ENCODE results near the gene FAM185A. TPM values are rescaled to one million over a fixed set of nuclear protein-coding genes. Genes with fewer than 3 reads are reported as not detected.
"Not testable (repeated sequence)": the region's sequence is repeated elsewhere in the genome, so short reads cannot be mapped to it uniquely, and the experiment has no call there.

Gene FAM185A
- total and polyA plus RNA-seq, 9 of the 15 experiments (the other 6 are each of a cell fraction or from before 2014, with no cell fraction given): 1.7 to 17.4 (median 10.6) TPM

- H3K36me3 ChIP-seq (ENCODE audit: control insufficient read depth, insufficient read depth, low read length); H2AFZ ChIP-seq (ENCODE audit: low read depth, low read length); H3K4me3 ChIP-seq; intact Hi-C loops (cut with micrococcal nuclease); H4K20me1 ChIP-seq (replicated peaks; ENCODE audit: control insufficient read depth, insufficient read depth, low read length); H3K9ac ChIP-seq (ENCODE audit: insufficient read depth in 1 of 2, low read depth in 2 of 2, low read length in 2 of 2); H3K27ac ChIP-seq (ENCODE audit: extremely low read depth, low read depth, low read length); H3K4me1 ChIP-seq (replicated peaks in 1 of 2; ENCODE audit: control insufficient read depth in 2 of 2, insufficient read depth in 2 of 2, low read length in 2 of 2); CTCF ChIA-PET (ENCODE audit: low intra/inter-chr PET ratio); DNase-seq (ENCODE audit: extremely low read depth in 1 of 4, low spot score in 3 of 4); in situ Hi-C loops (cut with MboI); H3K4me2 ChIP-seq (ENCODE audit: insufficient read depth, low read length); POLR2A ChIA-PET; H3K9me1 ChIP-seq (ENCODE audit: control insufficient read depth, insufficient read depth, low read length); BruUV-seq (replicated peaks); H3K9me3 ChIP-seq (replicated peaks; ENCODE audit: control insufficient read depth, insufficient read depth, low read depth, low read length); FAIRE-seq; H3K27me3 ChIP-seq (ENCODE audit: control insufficient read depth in 2 of 2, insufficient read depth in 2 of 2, low read length in 2 of 2); ATAC-seq; H3K79me2 ChIP-seq (ENCODE audit: control insufficient read depth, insufficient read depth, low read length): not testable (repeated sequence)
- 49% methylated on average over 7 of the region's 9 CpGs for WGBS (ENCODE audit: insufficient coverage, low coverage, missing lambda C conversion rate)
Measured at GRCh38 chr7:102743861-102744260, 4.9 kb upstream of the FAM185A start.

- FAIRE-seq; TF ChIP-seq PBX2 (CRISPR knock-in tag; IDR thresholded peaks at IDR 0.05; ENCODE audit: low read depth); CEBPG (CRISPR knock-in tag; IDR thresholded peaks at IDR 0.05): not testable (repeated sequence)
- 0 out of 2 replicates have a peak, but pooled peaks have one; percentile 52 for TF ChIP-seq CEBPB (tag; IDR thresholded peaks at IDR 0.05)
- peak in 1 of 3 experiments; percentile 35; a peak in 2 of 6 replicates for TF ChIP-seq CTCF (IDR thresholded peaks at IDR 0.05 in 2 of 3, conservative IDR thresholded peaks at IDR 0.05 in 1 of 3; ENCODE audit: insufficient read depth in 2 of 3, low read depth in 1 of 3, low read length in 3 of 3)
- TF ChIP-seq RAD21 (CRISPR knock-in tag; conservative IDR thresholded peaks at IDR 0.05 in 1 of 2, IDR thresholded peaks at IDR 0.05 in 1 of 2): peak in 1 of 2 experiments; percentile 37; a peak in 3 of 4 replicates
- peak; percentile 61 for TF ChIP-seq PBX2 (tag; conservative IDR thresholded peaks at IDR 0.05; ENCODE audit: low read depth)
- peak; percentile 63 for TF ChIP-seq MEIS2 (IDR thresholded peaks at IDR 0.05; ENCODE audit: partially characterized antibody)
- peak in 1 of 2 experiments; percentile 71; a peak in 2 of 4 replicates for TF ChIP-seq CEBPG (tag; conservative IDR thresholded peaks at IDR 0.05 in 1 of 2, IDR thresholded peaks at IDR 0.05 in 1 of 2)
Measured at GRCh38 chr7:102745494-102746288, 3.1 kb upstream of the FAM185A start.

More at GRCh38 chr7:102745494-102746288, 3.1 kb upstream of the FAM185A start:
- H3K27ac ChIP-seq (ENCODE audit: extremely low read depth, low read depth, low read length); DNase-seq (ENCODE audit: extremely low read depth in 1 of 4, low spot score in 3 of 4); CTCF ChIA-PET (ENCODE audit: low intra/inter-chr PET ratio); H3K4me2 ChIP-seq (ENCODE audit: insufficient read depth, low read length); H3K9ac ChIP-seq (ENCODE audit: insufficient read depth in 1 of 2, low read depth in 2 of 2, low read length in 2 of 2); ATAC-seq; H2AFZ ChIP-seq (ENCODE audit: low read depth, low read length); BruUV-seq (replicated peaks); H3K9me3 ChIP-seq (replicated peaks; ENCODE audit: control insufficient read depth, insufficient read depth, low read depth, low read length); H3K4me3 ChIP-seq; in situ Hi-C loops (cut with MboI); H3K36me3 ChIP-seq (ENCODE audit: control insufficient read depth, insufficient read depth, low read length); POLR2A ChIA-PET; H4K20me1 ChIP-seq (replicated peaks; ENCODE audit: control insufficient read depth, insufficient read depth, low read length); H3K9me1 ChIP-seq (ENCODE audit: control insufficient read depth, insufficient read depth, low read length); H3K27me3 ChIP-seq (ENCODE audit: control insufficient read depth in 2 of 2, insufficient read depth in 2 of 2, low read length in 2 of 2): not testable (repeated sequence)
- 26% methylated on average over 4 of the region's 4 CpGs for WGBS (ENCODE audit: insufficient coverage, low coverage, missing lambda C conversion rate)
- Histone ChIP-seq H3K79me2 (ENCODE audit: control insufficient read depth, insufficient read depth, low read length) (peaks cover 14% of the 10 kb centered on the region), H3K4me1 (replicated peaks in 1 of 2; ENCODE audit: control insufficient read depth in 2 of 2, insufficient read depth in 2 of 2, low read length in 2 of 2) (peaks cover 0 to 11% of the 10 kb centered on the region in 2 experiments; a peak in 3 of 5 replicates)
- intact Hi-C loops (cut with micrococcal nuclease): loop anchor here (5.0 kb wide), 1 partner anchor 227 kb away; no protein-coding TSS in a partner anchor

All from K562 (cell line).